ENCODE data around the gene TARS3. TPM values are rescaled to one million over a fixed set of nuclear protein-coding genes. Genes with fewer than 3 reads are reported as not detected.
A peak's percentile ranks its signal among the peaks of the same experiment; 100 is the strongest.

The TARS3 gene
- total and polyA plus RNA-seq, 2 donors (not counting 1 experiment from before 2014, with no cell fraction given) = 9.7 to 27.0 TPM

DNA sequence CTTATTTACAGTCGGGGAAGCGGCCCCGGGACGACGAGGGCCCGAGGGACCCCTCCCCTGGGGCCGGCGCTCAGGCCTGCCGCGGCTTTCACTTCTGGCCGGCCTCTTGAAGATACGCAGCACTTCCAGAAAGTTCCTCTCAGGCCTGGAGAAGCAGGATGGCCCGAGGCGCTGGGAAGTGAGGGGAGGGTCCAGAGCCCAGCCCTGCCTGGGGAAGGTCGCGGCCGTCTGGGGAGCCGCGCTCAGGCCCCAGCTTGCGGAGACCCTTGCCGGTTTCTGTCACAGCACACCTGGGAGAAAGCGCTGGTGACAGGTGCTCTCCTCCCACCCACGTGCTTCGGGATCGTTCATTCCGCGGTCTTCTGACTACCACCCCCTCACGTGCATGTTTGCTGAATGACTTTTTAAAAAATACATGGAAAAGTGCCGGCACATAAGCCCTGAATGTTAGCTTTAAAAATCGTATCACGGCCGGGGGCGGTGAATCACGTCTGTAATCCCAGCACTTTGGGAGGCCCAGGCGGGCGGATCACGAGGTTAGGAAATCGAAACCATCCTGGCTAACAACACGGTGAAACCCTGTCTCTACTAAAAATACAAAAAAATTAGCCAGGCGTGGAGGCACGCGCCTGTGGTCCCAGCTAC lies 71.4 kb downstream of the TARS3 start:
- no peak for DNase-seq
- 26% methylated on average over 33 of the region's 42 CpGs for WGBS (ENCODE audit: insufficient coverage)
- CTCF ChIA-PET = interaction anchor here (0.8 to 3.9 kb wide), 7 partner anchors 11 to 359 kb away, joined by 3 to 18 read pairs (median 6); partner anchors contain the start of gene SNRPA1
- peaks cover 13% of the 10 kb centered on the region for H4K20me1 ChIP-seq (ENCODE audit: control insufficient read depth, insufficient read depth, low read length, poor library complexity, severe bottlenecking)
- H3K4me2 ChIP-seq (replicated peaks; ENCODE audit: low read depth, low read length, poor library complexity, severe bottlenecking) = peak overlapping the region; percentile 93
- Mint-ChIP-seq H3K9me3 (ENCODE audit: insufficient read depth) (no peaks in the 10 kb centered on the region), H3K4me1 (peaks cover 33% of the 10 kb centered on the region), H3K4me3 (peak overlapping the region; percentile 93), H3K27ac (peak overlapping the region; percentile 98), H3K27me3 (no peaks in the 10 kb centered on the region)
- peak overlapping the region; percentile 93 for H3K9ac ChIP-seq (ENCODE audit: low read length)
- H3K27ac ChIP-seq (ENCODE audit: low read length in 2 of 2) = peak overlapping the region; percentile 94 to 98
- H3K27me3 ChIP-seq (replicated peaks in 1 of 4; ENCODE audit: control extremely low read depth in 1 of 4, control insufficient read depth in 3 of 4, insufficient read depth in 4 of 4, low read length in 3 of 4) = no peaks in the 10 kb centered on the region
- peak overlapping the region; percentile 92 for H2AFZ ChIP-seq (ENCODE audit: insufficient read depth, low read depth, low read length, poor library complexity, severe bottlenecking)
- H3K79me2 ChIP-seq (ENCODE audit: control insufficient read depth, insufficient read depth, low read length) = peaks cover 49% of the 10 kb centered on the region
- no peak for ATAC-seq (ENCODE audit: low read depth)
- peaks cover 21 to 23% of the 10 kb centered on the region in 2 donors for H3K4me1 ChIP-seq (ENCODE audit: control insufficient read depth in 2 of 2, insufficient read depth in 2 of 2, low read length in 2 of 2)
- H3K36me3 ChIP-seq (replicated peaks in 1 of 2; ENCODE audit: control extremely low read depth in 1 of 2, control insufficient read depth in 1 of 2, extremely low read depth in 1 of 2, insufficient read depth in 2 of 2, low read length in 1 of 2) = peaks cover 0 to 26% of the 10 kb centered on the region in 2 experiments
- intact Hi-C loops (cut with micrococcal nuclease) = loop anchor here (1.0 to 5.0 kb wide), 5 partner anchors 12 to 736 kb away; partner anchors contain the start of genes LRRK1, SNRPA1 and TARS3
- no peaks in the 10 kb centered on the region for H3K9me3 ChIP-seq (ENCODE audit: control extremely low read depth in 1 of 3, control insufficient read depth in 2 of 3, insufficient read depth in 1 of 3, low read length in 2 of 3)
- POLR2A ChIA-PET = interaction anchor here (1.0 to 2.3 kb wide), 3 partner anchors 16 to 358 kb away, joined by 3 to 14 read pairs (median 5); partner anchors contain the start of genes SNRPA1 and TARS3
- TF ChIP-seq, protein P1, sequence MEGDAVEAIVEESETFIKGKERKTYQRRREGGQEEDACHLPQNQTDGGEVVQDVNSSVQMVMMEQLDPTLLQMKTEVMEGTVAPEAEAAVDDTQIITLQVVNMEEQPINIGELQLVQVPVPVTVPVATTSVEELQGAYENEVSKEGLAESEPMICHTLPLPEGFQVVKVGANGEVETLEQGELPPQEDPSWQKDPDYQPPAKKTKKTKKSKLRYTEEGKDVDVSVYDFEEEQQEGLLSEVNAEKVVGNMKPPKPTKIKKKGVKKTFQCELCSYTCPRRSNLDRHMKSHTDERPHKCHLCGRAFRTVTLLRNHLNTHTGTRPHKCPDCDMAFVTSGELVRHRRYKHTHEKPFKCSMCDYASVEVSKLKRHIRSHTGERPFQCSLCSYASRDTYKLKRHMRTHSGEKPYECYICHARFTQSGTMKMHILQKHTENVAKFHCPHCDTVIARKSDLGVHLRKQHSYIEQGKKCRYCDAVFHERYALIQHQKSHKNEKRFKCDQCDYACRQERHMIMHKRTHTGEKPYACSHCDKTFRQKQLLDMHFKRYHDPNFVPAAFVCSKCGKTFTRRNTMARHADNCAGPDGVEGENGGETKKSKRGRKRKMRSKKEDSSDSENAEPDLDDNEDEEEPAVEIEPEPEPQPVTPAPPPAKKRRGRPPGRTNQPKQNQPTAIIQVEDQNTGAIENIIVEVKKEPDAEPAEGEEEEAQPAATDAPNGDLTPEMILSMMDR (IDR thresholded peaks at IDR 0.05) = no peak
- no peak for TF ChIP-seq EZH2 (IDR thresholded peaks at IDR 0.05; ENCODE audit: borderline replicate concordance, insufficient read depth, low read depth, low read length, poor library complexity, severe bottlenecking)
- H3K4me3 ChIP-seq (ENCODE audit: control extremely low read depth in 1 of 5, extremely low read depth in 1 of 5, insufficient read depth in 1 of 5, low read depth in 2 of 5, low read length in 4 of 5) = peak overlapping the region; percentile 67 to 94 (median 85)
